HL-60 (cell line): ENCODE results near the gene NBAS.
"Not testable (repeated sequence)": the region's sequence is repeated elsewhere in the genome, so short reads cannot be mapped to it uniquely, and the experiment has no call there.

Experiments
- DNase-seq, 2 experiments: peaks; one replicate each; pipeline ENCODE4 v3.0.0-alpha.2; 2010 to 2020; ENCODE audit warnings: low read depth in 1 of 2, low spot score in 1 of 2
- H3K27ac ChIP-seq: fragments of 250-450 bp; sonication (Bioruptor Pico); replicated peaks from 2 replicates; pipeline ENCODE4 v1.5.1; 2020; ENCODE audit warnings: mild to moderate bottlenecking, moderate library complexity
- H3K27me3 ChIP-seq: fragments of 250-450 bp; sonication (Bioruptor Pico); 2 replicates; pipeline ENCODE4 v1.5.1; 2021; ENCODE audit warnings: mild to moderate bottlenecking, moderate library complexity; ENCODE audit not compliant: insufficient read depth, poor library complexity, severe bottlenecking
- H3K4me3 ChIP-seq: replicated peaks from 2 replicates; pipeline ENCODE4 v1.5.1; 2011; ENCODE audit warnings: mild to moderate bottlenecking, control low read depth, low read length; ENCODE audit not compliant: insufficient read depth
- GABPA ChIP-seq: IDR thresholded peaks from 2 replicates; pipeline ENCODE4 v1.6.1; 2012; ENCODE audit warnings: low read depth
- POLR2AphosphoS5 ChIP-seq: IDR thresholded peaks from 2 replicates; pipeline ENCODE4 v1.6.1; 2012; ENCODE audit warnings: low read depth
- REST ChIP-seq: IDR thresholded peaks from 2 replicates; pipeline ENCODE4 v1.6.1; 2012; ENCODE audit warnings: low read depth; ENCODE audit not compliant: insufficient replicate concordance
- SPI1 ChIP-seq: IDR thresholded peaks from 2 replicates; pipeline ENCODE4 v1.6.1; 2012; ENCODE audit warnings: low read depth, mild to moderate bottlenecking, borderline replicate concordance
- TF ChIP-seq, protein P1 (sequence below): IDR thresholded peaks from one replicate; pipeline ENCODE4 v1.5.1; 2011; ENCODE audit warnings: low read length, control low read depth, inconsistent platforms; ENCODE audit not compliant: insufficient read depth

Gene NBAS

GRCh38 chr2:15446961-15447360 lies 114.2 kb downstream of the NBAS start:
- no peak for DNase-seq
- Histone ChIP-seq H3K27me3 (no peaks in the 10 kb centered on the region), H3K4me3 (no peak overlapping the region), H3K27ac (no peak overlapping the region)
- TF ChIP-seq GABPA: no peak

- Histone ChIP-seq H3K27me3 (no peaks in the 10 kb centered on the region), H3K4me3 (no peak overlapping the region), H3K27ac (no peak overlapping the region)
- DNase-seq: no peak
- TF ChIP-seq, protein P1, sequence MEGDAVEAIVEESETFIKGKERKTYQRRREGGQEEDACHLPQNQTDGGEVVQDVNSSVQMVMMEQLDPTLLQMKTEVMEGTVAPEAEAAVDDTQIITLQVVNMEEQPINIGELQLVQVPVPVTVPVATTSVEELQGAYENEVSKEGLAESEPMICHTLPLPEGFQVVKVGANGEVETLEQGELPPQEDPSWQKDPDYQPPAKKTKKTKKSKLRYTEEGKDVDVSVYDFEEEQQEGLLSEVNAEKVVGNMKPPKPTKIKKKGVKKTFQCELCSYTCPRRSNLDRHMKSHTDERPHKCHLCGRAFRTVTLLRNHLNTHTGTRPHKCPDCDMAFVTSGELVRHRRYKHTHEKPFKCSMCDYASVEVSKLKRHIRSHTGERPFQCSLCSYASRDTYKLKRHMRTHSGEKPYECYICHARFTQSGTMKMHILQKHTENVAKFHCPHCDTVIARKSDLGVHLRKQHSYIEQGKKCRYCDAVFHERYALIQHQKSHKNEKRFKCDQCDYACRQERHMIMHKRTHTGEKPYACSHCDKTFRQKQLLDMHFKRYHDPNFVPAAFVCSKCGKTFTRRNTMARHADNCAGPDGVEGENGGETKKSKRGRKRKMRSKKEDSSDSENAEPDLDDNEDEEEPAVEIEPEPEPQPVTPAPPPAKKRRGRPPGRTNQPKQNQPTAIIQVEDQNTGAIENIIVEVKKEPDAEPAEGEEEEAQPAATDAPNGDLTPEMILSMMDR: no peak
- TF ChIP-seq POLR2AphosphoS5 (no peak), REST (no peak), GABPA (no peak), SPI1 (no peak)
Measured at GRCh38 chr2:15445891-15446562, 115.1 kb downstream of the NBAS start.

GRCh38 chr2:15439768-15440524 lies 121.2 kb downstream of the NBAS start:
- DNase-seq, H3K4me3 ChIP-seq, H3K27me3 ChIP-seq, H3K27ac ChIP-seq: not testable (repeated sequence)

DNA sequence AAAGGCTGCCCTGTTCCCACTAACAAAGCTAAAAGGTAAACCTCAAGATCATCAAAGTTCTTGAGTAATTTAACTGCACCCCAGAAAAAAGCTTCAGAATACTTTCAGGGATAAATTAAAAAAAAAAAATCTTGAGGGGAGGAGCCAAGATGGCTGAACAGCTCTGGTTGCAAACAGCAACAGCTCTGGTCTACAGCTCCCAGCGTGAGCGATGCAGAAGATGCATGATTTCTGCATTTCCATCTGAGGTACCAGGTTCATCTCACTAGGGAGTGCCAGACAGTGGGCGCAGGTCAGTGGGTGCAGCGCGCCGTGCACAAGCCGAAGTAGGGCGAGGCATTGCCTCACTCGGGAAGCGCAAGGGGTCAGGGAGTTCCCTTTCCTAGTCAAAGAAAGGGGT lies 121.8 kb downstream of the NBAS start:
- H3K27me3 ChIP-seq, H3K27ac ChIP-seq, DNase-seq, H3K4me3 ChIP-seq: not testable (repeated sequence)

- H3K4me3 ChIP-seq: no peak overlapping the region
- no peak overlapping the region for H3K27ac ChIP-seq
- no peak for DNase-seq
- no peak for TF ChIP-seq REST
- TF ChIP-seq, protein P1: no peak
- TF ChIP-seq SPI1: no peak
- TF ChIP-seq POLR2AphosphoS5: no peak
- H3K27me3 ChIP-seq: no peaks in the 10 kb centered on the region
Measured at GRCh38 chr2:15436195-15436594, 124.9 kb downstream of the NBAS start.
